Stimulated activated CD8-positive, alpha-beta memory T cell treated with anti-CD3 and anti-CD28 coated beads, Interleukin-4, amount 100 ng/mL, for 24 hours (primary cell): ENCODE data around the gene PLA2G4B.

Experiments used
- DNase-seq: peaks from one replicate; pipeline ENCODE4 v3.0.0-alpha.2; 2020; ENCODE audit warnings: low read depth

Gene PLA2G4B

DNA sequence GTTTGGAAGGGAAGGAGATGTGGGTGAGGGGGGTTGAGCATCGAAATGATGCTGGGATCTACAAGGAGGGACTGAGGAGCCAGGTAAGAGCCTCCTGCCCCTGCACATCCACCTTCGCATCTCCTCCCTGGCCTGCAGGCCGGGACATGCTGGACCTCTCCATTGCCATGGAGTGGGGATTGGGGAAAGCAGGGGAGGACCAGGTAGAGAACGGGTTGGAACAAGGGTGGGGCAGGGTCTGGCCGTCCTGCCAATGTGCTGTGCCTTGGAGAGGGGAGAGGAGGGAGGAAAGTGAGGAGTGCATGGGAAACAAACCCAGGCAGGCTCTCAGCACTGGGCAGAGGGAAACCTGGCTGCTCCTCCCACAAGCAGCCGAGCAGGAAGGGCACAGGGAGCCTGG is 10.6 kb downstream of the PLA2G4B start:
- DNase-seq, result no peak

DNA sequence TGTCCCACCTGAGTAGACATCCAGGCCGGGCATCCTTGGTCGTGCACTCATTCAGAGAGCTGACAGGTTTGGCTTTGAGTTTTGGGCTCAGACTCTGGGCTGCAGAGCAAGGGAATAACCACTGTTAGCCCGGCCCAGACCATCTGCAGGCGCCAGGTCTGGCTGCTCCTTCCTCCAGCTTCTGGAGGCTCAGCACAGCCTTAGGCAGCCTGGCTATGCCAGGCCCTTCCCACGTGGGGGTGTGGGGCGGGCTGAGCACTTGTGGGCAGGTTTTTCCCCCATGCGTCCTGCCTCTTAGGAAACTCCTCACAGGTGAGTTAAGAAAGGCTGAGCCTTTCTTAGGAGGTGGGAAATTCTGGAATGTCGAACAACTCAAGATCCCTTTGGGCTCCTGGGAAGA is 11.2 kb downstream of the PLA2G4B start:
- no peak for DNase-seq

DNA sequence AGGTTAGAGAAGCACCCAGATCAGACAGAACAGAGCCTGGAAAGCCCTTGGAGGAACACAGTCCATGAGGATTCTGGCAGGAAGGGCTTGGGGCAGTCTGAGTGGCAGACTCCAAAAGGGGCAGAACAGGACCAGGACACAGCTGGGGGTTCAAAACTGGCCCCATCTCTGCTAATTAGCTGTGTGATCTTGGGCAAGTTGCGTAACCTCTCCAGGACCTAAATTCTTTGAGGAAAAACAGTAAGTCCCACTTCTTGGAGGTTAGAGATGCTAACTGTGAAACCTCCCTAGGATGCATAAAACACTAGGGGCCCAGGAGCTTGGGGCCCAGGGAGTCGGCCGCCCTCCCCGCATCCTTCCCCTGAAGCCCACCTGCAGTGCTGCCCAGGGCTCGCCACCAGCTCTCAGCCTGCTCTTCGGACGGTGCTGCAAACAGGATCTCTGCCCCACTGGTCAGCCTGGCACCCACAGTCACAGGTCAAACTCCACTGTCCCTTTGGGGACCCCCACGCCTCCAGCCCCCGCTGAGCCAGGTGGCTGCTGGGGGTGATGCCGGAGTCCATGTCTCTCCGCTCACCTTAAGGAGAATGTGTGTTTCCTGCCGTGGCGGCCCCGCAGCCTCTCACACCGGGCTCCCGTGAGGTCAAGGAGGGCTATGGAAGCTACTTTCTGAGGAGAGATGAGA is 12.0 kb downstream of the PLA2G4B start:
- DNase-seq, result no peak

DNA sequence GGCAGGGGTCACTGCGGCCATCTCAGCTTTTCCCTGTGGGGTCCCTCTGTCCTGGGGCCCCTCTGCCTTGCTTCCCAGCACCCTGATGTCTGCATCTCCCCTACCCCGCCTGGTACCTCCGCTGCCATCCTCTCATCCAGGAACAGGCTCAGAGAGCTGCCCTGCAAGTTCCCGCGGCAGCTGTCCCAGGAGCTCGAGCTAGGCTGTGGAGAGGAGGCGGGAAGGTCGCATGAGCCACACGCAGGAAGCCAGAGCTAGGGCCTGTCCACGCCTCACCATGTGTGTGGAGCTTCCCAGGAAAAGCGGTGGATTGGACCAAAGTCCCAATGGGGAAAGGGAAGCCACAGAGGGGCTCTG is 12.5 kb downstream of the PLA2G4B start:
- no peak for DNase-seq

DNA sequence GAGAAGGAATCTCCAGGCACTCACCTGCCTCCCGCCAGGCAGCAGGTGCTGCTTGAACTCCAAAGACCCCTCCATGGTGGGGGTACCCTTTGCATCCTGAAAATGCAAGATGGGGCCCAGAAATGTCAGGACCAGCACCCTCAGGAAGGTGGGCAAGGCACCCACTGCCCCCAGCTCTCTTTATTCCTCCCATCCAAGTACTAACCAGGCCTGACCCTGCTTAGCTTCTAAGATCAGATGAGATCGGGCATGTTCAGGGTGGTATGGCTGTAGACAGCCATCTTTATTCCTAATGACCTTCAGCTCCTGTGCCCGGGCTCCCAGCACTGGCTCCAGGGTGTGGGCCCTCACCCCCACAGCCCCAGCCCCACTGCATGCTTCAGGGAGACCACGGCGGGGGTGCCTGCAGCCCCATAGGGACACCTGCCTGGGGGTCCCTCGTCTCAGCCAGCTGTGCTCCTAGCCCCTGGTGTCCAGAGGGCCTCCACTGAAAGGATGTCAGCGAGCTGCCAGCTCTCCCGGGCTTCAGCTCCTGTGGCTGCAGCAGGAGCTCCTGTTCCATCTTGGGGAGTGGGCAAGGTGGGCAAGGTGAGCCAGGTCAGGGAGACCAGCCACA is 13.2 kb downstream of the PLA2G4B start:
- DNase-seq, result no peak

DNA sequence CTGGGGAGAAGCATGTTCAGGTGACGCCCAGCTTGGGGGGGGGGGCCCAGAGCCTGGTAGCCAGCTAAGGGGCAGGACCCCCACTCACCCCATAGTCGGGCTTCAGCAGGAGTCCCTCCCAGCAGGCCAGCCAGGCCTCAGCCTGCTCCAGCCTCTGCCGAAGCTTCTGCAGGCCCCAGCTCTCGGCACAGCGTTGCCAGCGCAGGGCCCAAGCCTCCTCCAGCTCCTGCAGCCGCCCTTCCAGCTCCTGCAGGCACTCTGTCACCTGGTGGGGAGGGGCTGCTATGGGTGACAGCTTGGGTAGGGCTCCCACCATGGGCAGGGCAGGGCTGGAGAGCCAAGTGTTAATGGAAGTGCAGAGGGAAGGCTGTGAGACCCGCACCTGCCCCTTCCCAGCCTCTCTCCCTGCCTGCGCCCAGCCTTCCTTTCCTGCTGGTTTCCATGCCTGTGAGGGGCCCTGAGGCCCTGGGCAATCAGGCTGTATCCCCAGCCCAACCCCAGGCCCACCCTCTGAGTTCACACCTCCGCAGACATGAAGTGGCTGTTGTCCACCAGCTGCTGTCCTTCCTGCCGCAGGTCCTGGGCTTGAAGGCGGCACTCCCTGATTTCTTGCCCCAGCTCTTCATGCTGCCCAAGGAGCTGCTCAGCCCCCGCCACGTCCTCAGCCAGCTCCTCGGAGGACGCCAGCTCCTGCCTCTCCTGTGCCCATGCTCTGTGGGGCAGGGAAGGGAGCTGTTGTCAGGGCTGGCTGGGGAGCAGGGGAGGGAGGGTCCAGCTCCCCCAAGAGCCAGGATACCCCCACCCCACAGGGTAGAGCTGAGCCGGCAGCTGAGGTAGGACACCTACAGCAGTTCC is 14.3 kb downstream of the PLA2G4B start:
- no peak for DNase-seq

DNA sequence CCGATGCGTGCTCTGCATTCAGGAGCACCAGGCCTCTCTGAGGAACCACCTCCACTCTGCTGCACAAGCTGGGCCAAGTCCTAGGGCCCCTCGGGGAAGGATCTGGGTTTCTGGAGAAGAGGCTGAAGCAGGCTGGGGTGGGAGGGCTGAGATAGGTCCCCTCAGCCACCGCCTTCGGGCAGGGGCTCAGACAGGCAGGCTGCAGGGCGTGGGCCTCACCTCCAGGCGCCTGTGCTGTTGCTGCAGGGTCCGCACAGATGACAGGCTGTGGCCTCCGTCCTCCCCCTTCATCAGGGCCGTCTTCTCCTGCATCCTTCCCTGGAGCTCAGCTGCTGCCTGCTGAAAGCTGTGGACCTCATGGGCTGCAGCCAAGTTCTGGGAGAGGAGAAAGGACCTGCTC is 15.2 kb downstream of the PLA2G4B start:
- DNase-seq, result no peak

DNA sequence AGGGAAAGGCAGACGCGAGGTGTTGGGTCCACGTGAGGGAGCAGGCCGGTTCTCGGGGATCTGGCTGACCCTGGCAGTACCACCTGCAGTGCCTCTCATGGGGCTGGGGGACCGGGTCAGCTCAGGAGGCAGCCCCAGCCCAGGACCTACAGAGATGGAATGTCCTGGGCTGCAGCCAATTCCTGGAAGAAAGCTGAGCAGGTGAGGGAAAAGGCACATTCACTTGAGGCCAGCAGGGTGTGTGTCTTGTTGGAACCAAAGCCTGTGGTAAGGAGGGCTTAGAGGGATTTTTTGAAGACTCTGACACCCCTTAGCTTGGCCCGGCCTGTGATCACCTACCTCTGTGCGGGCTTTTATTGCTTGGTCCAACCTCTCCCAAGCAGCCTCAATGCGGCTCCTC is 15.8 kb downstream of the PLA2G4B start:
- no peak for DNase-seq

DNA sequence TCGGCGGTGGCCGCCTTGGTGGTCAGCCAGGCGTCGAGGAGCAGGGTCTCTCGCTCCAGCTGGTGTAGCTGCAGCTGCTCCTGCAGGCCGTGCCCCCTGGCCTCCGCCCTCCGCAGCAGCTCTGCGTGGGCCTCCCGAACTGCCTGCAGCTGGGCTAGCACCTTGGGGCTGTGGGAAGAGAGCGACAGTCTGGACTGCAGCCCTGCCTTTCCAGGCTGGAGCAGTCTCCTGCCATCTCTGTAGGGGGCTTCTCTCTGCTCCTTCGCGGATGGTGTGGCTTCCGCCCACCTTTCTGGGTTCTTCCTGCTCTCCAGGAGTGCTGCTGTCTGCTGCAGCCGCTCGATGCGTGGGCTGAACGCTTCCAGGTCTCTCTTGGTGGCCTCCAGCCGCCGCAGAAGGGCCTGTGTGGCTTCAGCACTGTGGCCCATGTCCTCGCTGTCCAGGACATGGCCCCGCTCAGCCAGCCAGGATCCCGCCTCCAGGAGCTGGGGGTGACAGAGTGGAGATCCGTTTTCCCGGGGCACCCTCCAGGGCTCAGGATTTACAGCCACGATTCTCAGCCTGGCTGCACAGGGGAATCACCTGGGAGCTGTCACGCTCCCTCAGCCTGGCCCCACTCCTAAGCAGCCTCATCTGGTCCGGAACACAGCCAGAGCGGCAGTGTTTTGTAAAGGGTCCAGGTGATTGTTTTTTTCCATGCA is 16.8 kb downstream of the PLA2G4B start:
- DNase-seq, result no peak

DNA sequence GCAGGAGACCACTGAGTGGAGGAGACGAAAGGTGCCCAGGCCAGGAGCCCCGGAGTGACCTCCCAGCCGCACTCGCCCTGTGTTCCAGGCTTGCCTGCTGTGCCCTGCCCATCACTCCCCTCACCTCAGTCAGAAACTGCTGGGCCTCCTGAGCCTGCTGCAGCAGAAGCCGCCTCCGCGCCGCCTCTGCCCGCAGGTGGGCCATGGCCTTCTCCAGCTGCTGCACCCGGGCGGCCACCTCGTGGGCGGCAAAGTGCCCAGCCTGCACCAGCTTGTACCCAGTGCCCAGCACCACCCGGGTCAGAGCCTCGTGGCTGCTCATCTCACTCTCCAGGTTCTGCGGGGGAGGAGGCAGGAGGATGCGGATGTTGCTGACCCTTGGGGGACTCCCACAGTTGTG is 17.6 kb downstream of the PLA2G4B start:
- DNase-seq, result no peak

DNA sequence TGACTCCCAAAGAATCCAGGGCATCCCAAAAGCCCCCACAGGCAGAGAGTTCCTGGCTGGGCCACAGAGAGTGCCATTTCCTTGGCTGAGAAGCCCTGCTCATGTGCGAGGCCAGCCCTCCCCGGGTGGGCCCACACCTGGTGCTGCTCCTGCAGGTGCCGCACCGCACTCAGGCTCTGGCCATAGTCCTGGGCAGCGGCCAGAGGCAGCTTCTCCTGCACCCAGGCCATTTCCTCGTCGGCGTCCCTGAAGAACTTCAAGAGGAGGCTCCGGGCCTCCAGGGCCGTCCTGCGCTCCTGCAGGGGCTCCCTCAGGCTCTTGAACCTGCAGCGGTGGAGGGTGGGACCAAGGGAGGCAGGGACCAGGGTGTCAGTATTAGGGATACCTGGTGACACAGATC is 18.1 kb downstream of the PLA2G4B start:
- no peak for DNase-seq

DNA sequence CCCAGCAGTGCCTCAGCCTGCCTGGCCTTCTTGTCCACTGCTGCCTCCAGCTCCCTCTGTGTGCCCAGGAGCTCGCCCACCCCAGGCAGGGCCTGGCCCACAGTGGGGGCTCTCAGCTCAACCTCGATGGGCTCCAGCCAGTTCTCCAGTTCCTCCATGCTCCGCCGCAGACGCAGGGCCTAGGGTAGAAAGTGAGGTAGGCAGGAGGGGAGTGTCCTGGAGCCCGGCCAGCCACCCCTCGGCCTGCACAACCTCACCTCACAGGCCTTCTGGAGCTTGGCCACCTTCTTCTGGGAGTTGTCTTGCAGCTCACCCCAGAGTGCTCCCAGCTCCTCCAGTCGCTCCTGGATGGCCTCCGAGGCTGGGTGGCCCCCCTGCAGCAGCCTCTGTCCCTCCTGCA is 18.7 kb downstream of the PLA2G4B start:
- no peak for DNase-seq

DNA sequence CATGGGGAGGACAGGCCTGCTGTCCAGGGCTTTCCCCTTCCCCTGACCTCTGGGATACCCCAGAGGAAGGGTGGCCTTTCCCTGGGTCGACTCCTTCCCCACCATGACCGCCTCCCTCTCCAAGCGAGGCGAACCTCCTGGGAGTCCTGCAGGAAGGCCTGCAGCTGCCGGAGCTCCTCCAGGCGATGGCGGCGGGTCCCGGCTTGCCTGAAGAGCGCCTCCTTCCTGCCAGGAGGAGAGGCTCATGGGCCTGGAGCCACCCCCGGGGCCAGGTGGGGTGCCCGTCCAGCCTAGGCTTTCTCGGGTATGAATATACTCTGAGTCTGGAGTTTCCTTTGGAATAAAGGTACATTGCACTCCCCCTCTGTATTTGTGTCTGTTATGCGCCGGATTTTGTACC is 20.1 kb downstream of the PLA2G4B start:
- DNase-seq, result no peak

DNA sequence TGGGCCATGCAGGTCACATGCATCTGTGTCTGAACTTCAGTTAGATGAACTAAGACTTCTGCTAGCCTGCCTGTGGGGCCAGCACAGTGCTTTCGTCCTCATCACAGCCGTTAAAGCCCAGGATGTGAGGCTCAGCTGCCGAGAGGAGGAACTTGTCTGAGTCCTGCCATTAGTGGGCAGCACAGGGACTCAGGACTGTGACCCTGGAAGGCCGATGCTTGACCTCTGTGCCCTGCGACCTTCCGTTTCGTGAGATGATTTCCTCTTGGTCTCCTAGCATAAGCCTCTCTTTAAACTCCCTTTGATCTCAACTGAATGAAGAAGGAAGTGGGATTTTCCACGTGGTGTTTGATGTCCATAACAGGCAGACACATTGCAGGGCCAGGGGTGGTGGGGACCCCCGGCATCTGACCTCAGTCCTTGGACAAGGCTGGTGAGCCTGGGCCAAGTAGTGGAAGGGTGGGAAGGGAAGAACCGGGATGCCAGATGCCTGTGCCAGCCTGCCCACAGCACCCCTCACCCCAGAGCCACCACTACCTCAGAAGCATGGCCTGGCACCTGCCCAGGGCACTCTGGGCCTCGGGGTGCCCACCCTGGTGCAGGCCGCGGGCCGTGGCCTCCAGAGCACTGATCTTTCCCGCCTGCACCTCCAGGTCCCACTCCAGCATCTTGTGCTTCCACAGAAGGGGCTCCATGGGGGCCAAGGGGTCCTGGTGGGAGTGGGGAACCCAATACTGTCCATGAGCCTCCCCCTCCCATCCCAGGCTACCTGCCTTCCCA is 21.6 kb downstream of the PLA2G4B start:
- no peak for DNase-seq

DNA sequence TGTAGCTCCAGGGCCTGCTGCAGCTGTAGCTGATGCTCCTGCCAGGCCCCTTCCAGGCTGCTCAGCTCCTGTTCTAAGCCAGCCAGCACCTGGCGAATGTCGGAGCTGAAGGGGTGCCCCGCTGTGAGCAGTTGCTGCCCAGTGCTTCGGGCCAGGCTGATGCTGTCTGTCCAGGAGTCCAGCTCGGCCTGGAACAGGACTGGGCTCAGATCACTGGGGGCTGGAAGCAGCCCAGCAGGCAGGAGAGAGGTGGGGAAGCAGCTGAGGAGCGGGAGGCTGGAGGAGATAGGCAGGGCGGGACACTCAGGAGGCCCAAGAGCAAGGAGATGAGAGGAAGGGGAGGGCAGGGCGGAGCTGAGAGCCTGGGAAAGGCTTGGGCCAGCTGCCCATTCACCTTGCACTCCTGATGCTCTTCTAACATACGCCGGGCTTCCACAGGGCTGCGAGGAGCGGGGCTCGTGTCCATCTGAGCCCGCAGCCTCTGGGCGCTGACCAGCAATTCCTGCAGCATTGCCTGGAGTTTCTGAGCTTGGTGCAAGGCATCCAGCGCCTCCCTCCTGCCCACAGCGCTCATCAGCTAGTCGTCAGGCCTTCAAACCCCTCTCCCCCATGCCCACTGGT is 23.2 kb downstream of the PLA2G4B start:
- DNase-seq, result no peak

DNA sequence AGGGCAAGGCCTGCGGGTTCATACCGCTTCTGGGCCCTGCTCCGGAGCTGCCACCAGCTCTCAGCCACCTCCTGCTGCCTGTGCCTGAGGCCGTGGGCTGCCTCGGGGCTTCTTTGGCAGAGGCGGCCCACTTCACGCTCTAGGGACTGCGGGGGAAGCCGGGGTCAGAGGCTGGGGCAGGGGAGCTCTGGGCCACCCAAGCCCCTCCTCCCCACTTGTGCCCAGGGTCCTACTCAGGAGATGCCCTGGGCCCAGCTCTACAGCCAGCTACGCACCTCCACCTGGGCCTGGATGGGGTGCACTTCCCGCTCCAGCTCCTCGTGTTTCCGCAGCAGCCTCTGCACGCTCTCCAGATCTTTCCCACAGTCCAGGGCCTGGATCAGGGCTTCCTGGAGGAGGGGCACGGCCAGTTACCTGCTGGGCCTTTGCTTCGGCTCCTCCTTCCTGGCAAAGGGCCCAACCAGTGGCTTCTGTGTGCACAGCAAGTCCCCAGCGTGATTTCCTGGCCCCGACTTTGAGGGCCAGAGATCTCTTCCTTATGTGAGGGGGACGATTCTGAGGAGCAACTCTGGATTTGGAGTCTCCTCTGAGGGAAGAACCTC is 24.0 kb downstream of the PLA2G4B start:
- DNase-seq, result no peak

DNA sequence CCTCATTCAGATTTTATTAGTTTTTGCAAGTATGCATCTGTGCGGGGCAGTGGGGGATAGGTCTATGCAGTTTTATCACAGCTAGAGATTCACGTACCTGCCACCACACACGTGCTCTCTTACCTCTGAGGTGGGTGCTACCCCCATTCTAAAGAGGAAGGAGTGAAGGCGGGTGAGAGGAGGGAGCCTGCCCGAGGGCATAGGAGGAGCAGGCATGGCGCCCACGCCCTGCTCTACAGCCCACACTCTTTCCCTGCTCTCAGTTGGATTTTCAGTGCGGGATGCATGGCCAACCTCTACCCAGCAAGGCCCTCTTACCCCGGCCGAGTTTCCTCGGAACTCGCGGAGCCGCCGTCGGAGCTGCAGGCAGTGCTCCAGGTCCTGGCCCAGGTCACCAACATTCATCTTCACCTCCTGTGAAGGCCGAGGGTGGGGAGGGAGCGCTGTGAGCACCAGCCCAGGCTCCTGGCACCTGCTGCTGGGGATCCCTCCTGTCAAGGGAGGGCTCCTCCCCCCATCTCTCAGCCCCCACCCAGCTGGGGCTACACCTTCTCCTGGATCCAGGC is 26.9 kb downstream of the PLA2G4B start:
- no peak for DNase-seq

DNA sequence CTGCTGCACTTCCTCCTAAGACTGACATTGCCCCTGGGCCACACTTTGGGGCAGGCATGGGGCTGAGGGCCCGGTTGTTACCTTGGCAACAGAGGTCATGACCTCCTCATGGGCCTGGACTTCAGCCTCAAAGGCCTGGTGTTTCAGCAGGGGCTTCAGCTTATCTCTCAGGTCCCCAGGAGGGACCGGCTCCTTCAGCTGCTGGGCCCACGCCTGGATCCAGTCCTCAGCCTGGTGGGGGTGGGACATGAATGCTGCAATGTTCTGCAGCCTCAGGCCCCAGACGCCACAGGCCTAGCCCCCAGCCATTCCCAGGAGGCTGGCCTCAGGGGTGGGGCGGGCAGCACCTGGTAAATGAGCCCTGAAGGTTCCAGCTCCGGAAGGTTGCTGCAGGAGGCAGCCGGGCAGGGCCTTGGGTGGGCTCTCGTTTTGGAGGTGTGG is 27.6 kb downstream of the PLA2G4B start:
- DNase-seq, result no peak

DNA sequence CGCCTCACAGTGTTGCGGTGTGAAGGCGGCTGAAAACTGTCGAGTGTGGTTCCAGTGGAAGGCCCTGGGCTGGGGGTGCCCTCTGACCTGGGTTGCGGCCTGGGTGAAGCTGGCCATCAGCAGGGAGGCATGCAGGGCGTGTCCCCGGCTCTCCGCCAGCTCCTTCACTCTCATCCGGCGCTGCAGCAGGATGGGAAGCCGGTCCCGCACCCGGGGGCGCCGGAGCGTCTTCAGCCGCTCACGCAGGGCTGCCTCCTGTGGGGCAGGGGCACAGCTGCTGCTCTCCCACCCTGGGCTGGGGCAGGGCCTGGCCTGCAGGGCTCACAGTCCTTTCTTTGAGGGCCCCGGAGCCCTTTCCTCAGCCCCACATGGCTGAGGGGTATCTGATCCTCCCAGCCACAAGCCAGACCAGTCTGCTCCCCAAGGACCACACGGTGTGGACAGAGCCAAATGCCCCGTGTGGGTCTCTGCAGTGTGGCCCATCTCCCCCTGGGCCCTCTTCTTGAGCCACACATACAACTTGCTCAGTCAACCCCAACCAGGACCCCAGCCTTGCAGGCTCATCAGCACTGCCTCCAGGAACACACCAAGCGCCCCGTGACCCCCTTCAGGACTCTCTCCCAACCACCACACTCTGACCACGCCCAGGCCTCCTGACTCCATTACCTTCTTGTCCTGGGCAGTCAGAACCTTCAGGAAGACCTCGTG is 28.4 kb downstream of the PLA2G4B start:
- no peak for DNase-seq

DNA sequence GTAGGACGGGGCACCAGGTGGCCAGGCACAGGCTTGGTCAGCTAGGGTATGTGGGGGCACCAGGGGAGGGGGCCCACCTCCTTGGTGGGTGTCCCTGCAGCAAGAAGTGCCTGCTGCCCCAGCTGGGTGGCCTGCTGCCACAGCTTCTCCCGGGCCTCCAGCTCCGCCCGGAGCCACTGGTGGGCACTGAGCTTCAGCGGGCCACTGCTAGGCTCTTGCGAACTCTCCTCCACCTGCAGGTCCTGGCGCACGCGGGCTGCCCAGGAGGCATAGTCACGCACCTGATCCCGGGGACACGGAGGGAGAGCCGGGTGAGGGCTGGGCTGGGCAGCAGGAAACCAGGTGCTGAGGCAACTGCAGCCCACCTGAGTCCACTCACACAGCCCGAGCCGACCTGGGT is 29.7 kb downstream of the PLA2G4B start:
- DNase-seq, result no peak
